ENCODE measurements around the gene ZDHHC16.

ZDHHC16 gene

DNA sequence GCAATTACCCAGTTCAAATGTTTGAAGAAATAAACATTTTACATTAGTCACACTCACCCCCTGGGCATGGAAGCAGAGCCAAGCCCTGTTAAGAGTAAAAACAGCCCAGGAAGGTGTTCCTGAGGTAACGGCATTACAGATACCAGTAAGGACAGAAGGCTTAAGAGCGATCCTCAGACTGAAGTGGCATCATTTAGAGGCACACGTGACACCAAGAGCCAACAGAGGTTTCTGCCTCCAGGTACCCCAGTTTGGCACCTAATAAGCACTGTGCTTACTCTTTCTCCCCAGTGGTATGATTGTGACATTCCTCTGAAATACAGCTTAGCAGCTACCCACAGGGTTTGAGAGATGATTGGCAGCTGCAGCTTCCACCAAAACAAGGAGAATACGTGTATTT, 35.1 kb downstream of the ZDHHC16 start:
- H2AFZ ChIP-seq (ENCODE audit: low read length), result no peak overlapping the region

DNA sequence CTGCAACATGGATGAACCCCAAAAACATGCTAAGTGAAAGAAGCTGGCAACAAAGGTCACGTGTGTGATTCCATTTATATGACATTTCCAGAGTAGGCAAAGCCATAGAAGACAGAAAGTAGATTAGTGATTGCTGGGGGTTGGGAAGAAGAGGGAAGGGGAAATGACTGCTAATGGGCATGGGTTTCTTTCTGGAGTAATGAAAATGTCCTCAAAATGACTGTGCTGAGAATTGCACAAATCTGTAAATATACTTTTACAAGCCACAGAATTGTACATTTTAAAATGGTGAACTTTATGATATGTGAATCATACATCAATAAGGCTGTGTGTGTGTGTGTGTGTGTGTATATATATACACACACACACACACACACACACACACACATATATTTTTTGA, 36.4 kb downstream of the ZDHHC16 start:
- no peak overlapping the region for H2AFZ ChIP-seq (ENCODE audit: low read length)
- no peaks in the 10 kb centered on the region for H3F3A ChIP-seq (ENCODE audit: insufficient read depth, low read length)
- no peaks in the 10 kb centered on the region for H3K9me2 ChIP-seq (replicated peaks; ENCODE audit: insufficient read depth, low read length)
- peaks cover under 1% of the 10 kb centered on the region for H3K36me3 ChIP-seq (replicated peaks; ENCODE audit: insufficient read depth, low read length)
- DNase-seq, result no peak
- H4K20me1 ChIP-seq (ENCODE audit: insufficient read depth, low read length), result no peaks in the 10 kb centered on the region; the same call in 1 of the 2 replicates
- H3K4me2 ChIP-seq (ENCODE audit: low read depth, low read length), result no peak overlapping the region
- H3K9ac ChIP-seq (ENCODE audit: low read length), result no peak overlapping the region
- H3K4me1 ChIP-seq (ENCODE audit: low read length), result 0 out of 2 replicates have a peak, but pooled peaks cover 5% of the 10 kb centered on the region
- no peaks in the 10 kb centered on the region for H3K9me3 ChIP-seq (replicated peaks; ENCODE audit: insufficient read depth, low read length)
- TF ChIP-seq EZH2phosphoT487 (IDR thresholded peaks at IDR 0.05; ENCODE audit: low read length), result no peak
- TF ChIP-seq EZH2 (optimal IDR thresholded peaks at IDR 0.05; ENCODE audit: low read depth, low read length), result no peak
- TF ChIP-seq, protein P1, sequence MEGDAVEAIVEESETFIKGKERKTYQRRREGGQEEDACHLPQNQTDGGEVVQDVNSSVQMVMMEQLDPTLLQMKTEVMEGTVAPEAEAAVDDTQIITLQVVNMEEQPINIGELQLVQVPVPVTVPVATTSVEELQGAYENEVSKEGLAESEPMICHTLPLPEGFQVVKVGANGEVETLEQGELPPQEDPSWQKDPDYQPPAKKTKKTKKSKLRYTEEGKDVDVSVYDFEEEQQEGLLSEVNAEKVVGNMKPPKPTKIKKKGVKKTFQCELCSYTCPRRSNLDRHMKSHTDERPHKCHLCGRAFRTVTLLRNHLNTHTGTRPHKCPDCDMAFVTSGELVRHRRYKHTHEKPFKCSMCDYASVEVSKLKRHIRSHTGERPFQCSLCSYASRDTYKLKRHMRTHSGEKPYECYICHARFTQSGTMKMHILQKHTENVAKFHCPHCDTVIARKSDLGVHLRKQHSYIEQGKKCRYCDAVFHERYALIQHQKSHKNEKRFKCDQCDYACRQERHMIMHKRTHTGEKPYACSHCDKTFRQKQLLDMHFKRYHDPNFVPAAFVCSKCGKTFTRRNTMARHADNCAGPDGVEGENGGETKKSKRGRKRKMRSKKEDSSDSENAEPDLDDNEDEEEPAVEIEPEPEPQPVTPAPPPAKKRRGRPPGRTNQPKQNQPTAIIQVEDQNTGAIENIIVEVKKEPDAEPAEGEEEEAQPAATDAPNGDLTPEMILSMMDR (IDR thresholded peaks at IDR 0.05; ENCODE audit: low read length), result no peak
- peaks cover 53% of the 10 kb centered on the region for H3K79me2 ChIP-seq (ENCODE audit: low read length)
- no peak overlapping the region for H3K4me3 ChIP-seq (ENCODE audit: low read length)
- H3K27ac ChIP-seq (ENCODE audit: low read length), result no peak overlapping the region
- H3K27me3 ChIP-seq (replicated peaks; ENCODE audit: insufficient read depth, low read length), result no peaks in the 10 kb centered on the region

More for the DNA sequence above, 35.1 kb downstream of the ZDHHC16 start:
- H3K9me2 ChIP-seq (replicated peaks; ENCODE audit: insufficient read depth, low read length), result no peaks in the 10 kb centered on the region
- no peak overlapping the region for H3K4me3 ChIP-seq (ENCODE audit: low read length)
- H3K4me1 ChIP-seq (ENCODE audit: low read length), result 0 out of 2 replicates have a peak, but pooled peaks cover 5% of the 10 kb centered on the region
- peaks cover 10% of the 10 kb centered on the region for H3K36me3 ChIP-seq (replicated peaks; ENCODE audit: insufficient read depth, low read length)
- no peak for DNase-seq
- H3K27ac ChIP-seq (ENCODE audit: low read length), result no peak overlapping the region
- H3K27me3 ChIP-seq (replicated peaks; ENCODE audit: insufficient read depth, low read length), result no peaks in the 10 kb centered on the region
- H3K4me2 ChIP-seq (ENCODE audit: low read depth, low read length), result no peak overlapping the region
- H3K79me2 ChIP-seq (ENCODE audit: low read length), result peaks cover 47% of the 10 kb centered on the region
- TF ChIP-seq EZH2 (optimal IDR thresholded peaks at IDR 0.05; ENCODE audit: low read depth, low read length), result no peak
- TF ChIP-seq, protein P1 (IDR thresholded peaks at IDR 0.05; ENCODE audit: low read length), result no peak
- TF ChIP-seq EZH2phosphoT487 (IDR thresholded peaks at IDR 0.05; ENCODE audit: low read length), result no peak
- H3F3A ChIP-seq (ENCODE audit: insufficient read depth, low read length), result no peaks in the 10 kb centered on the region
- H3K9ac ChIP-seq (ENCODE audit: low read length), result no peak overlapping the region
- H4K20me1 ChIP-seq (ENCODE audit: insufficient read depth, low read length), result no peaks in the 10 kb centered on the region; the same call in 1 of the 2 replicates
- no peaks in the 10 kb centered on the region for H3K9me3 ChIP-seq (replicated peaks; ENCODE audit: insufficient read depth, low read length)

DNA sequence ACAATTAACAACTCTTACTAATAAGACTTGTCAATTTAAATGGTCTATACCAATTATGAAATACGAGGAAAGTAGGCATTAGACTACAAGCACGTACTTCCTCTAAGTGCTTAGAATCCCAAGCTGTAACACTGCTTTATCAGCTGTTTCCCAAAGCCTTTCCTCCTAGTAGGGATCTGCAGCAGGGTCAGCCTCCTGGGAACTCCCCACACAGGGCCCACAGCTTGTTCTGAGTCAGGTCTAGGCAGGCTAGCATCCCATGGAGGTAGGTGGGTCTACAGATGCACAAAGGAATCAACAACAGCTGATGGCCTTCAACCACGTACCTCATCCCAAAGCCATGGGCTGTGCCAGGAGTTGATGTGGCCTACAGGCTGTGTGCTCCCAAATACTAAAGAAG, 37.5 kb downstream of the ZDHHC16 start:
- no peak for TF ChIP-seq EZH2phosphoT487 (IDR thresholded peaks at IDR 0.05; ENCODE audit: low read length)
- TF ChIP-seq, protein P1 (IDR thresholded peaks at IDR 0.05; ENCODE audit: low read length), result no peak
- no peak for TF ChIP-seq EZH2 (optimal IDR thresholded peaks at IDR 0.05; ENCODE audit: low read depth, low read length)
- Histone ChIP-seq H3K27me3 (replicated peaks; ENCODE audit: insufficient read depth, low read length) (no peaks in the 10 kb centered on the region), H3K9ac (ENCODE audit: low read length) (no peak overlapping the region), H3K9me2 (replicated peaks; ENCODE audit: insufficient read depth, low read length) (no peaks in the 10 kb centered on the region), H3K4me1 (ENCODE audit: low read length) (no peaks in the 10 kb centered on the region), H3K36me3 (replicated peaks; ENCODE audit: insufficient read depth, low read length) (no peaks in the 10 kb centered on the region), H3F3A (ENCODE audit: insufficient read depth, low read length) (no peaks in the 10 kb centered on the region), H3K4me3 (ENCODE audit: low read length) (no peak overlapping the region), H3K9me3 (replicated peaks; ENCODE audit: insufficient read depth, low read length) (no peaks in the 10 kb centered on the region), H3K4me2 (ENCODE audit: low read depth, low read length) (no peak overlapping the region), H3K27ac (ENCODE audit: low read length) (no peak overlapping the region), H4K20me1 (ENCODE audit: insufficient read depth, low read length) (peaks cover 4% of the 10 kb centered on the region; the same call in 1 of the 2 replicates), H3K79me2 (ENCODE audit: low read length) (peaks cover 62% of the 10 kb centered on the region), H2AFZ (ENCODE audit: low read length) (no peak overlapping the region)
- no peak for DNase-seq

Data from MM.1S (cell line).